Measurements from ENCODE around the gene PRLR. TPM values are rescaled to one million over a fixed set of nuclear protein-coding genes. Genes with fewer than 3 reads are reported as not detected.
"Not testable (repeated sequence)": the region's sequence is repeated elsewhere in the genome, so short reads cannot be mapped to it uniquely, and the experiment has no call there.

PRLR gene
- total RNA-seq, 1 donor from 2014 or later, result 5.7 TPM

DNA sequence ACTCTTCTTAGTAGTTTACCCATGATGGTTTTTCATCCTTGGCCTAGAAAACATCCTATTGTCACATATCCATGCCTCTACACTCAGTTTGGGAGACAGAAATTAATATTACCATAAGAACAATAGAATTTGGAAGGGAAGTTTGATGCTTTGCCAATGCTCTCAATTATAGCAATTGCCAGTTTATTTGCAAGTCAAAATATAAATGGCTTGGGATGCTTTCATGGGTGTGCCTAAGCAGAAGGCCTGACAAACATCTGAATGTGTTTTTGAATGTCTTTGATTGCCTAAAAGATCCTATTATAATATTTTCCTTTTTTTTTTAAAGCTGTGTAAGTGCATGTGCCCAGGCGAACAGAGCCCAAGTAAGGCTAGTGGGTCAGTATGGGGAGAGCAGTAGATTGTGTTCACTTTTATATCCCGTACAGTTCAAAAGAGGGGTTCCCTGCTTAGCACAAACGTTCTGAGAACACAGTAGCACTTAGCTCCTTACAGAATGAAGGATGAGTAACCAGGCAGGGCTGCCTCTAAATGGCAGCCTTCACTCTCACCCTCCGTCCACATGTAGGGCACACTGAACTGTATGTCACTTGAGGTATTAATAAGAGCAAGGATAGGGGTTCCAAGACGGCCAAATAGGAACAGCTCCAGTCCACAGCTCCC lies 126.5 kb downstream of the PRLR start:
- TF ChIP-seq, protein P1, sequence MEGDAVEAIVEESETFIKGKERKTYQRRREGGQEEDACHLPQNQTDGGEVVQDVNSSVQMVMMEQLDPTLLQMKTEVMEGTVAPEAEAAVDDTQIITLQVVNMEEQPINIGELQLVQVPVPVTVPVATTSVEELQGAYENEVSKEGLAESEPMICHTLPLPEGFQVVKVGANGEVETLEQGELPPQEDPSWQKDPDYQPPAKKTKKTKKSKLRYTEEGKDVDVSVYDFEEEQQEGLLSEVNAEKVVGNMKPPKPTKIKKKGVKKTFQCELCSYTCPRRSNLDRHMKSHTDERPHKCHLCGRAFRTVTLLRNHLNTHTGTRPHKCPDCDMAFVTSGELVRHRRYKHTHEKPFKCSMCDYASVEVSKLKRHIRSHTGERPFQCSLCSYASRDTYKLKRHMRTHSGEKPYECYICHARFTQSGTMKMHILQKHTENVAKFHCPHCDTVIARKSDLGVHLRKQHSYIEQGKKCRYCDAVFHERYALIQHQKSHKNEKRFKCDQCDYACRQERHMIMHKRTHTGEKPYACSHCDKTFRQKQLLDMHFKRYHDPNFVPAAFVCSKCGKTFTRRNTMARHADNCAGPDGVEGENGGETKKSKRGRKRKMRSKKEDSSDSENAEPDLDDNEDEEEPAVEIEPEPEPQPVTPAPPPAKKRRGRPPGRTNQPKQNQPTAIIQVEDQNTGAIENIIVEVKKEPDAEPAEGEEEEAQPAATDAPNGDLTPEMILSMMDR (IDR thresholded peaks at IDR 0.05; ENCODE audit: unreplicated experiment), result no peak
- Mint-ChIP-seq H3K4me1 (ENCODE audit: low read depth) (peaks cover 3% of the 10 kb centered on the region), H3K36me3 (ENCODE audit: insufficient read depth) (no peaks in the 10 kb centered on the region), H3K27me3 (no peaks in the 10 kb centered on the region), H3K9me3 (ENCODE audit: low read depth) (peaks cover 11% of the 10 kb centered on the region), H3K27ac (no peak overlapping the region), H3K4me3 (ENCODE audit: low read depth) (no peak overlapping the region)
- no peak for DNase-seq (ENCODE audit: low spot score, unreplicated experiment)

DNA sequence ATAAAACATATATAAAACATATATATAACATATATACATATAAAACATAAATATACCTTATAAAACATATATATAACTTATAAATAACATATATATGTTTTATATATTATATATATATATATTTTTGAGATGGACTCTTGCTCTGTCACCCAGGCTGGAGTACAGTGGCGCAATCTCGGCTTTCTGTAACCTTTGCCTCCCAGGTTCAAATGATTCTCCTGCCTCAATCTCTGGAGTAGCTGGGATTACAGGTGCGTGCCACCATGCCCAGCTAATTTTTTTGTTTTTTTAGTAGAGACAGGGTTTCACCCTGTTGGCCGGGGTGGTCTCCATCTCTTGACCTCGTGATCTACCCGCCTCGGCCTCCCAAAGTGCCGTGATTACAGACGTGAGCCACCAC lies 128.6 kb downstream of the PRLR start:
- H3K4me3 Mint-ChIP-seq (ENCODE audit: low read depth); H3K9me3 Mint-ChIP-seq (ENCODE audit: low read depth); H3K4me1 Mint-ChIP-seq (ENCODE audit: low read depth); DNase-seq (ENCODE audit: low spot score, unreplicated experiment); H3K36me3 Mint-ChIP-seq (ENCODE audit: insufficient read depth); H3K27me3 Mint-ChIP-seq; H3K27ac Mint-ChIP-seq: not testable (repeated sequence)

DNA sequence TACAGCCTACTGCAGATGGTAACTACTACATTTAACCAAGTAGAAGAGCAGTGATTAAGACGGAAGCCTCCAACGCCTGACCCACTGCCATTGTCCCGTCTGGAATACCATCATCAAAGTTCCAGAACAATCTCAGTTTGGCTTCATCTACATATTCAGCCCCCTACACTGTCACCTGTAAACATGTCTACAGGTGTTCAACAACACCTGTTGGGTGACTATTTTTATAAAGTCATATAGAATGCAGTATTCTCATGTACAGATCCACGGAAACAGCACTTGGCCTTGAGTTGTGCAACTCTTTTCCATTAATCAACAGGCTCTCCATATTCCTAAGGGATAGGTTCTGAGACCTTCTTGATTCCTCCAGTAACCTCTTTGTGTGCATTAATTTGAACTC lies 129.3 kb downstream of the PRLR start:
- no peak for DNase-seq (ENCODE audit: low spot score, unreplicated experiment)
- H3K27ac Mint-ChIP-seq, result no peak overlapping the region
- TF ChIP-seq, protein P1 (IDR thresholded peaks at IDR 0.05; ENCODE audit: unreplicated experiment), result no peak
- H3K36me3 Mint-ChIP-seq (ENCODE audit: insufficient read depth), result no peaks in the 10 kb centered on the region
- peaks cover 3% of the 10 kb centered on the region for H3K9me3 Mint-ChIP-seq (ENCODE audit: low read depth)
- peaks cover 3% of the 10 kb centered on the region for H3K4me1 Mint-ChIP-seq (ENCODE audit: low read depth)
- H3K4me3 Mint-ChIP-seq (ENCODE audit: low read depth), result no peak overlapping the region
- H3K27me3 Mint-ChIP-seq, result no peaks in the 10 kb centered on the region

DNA sequence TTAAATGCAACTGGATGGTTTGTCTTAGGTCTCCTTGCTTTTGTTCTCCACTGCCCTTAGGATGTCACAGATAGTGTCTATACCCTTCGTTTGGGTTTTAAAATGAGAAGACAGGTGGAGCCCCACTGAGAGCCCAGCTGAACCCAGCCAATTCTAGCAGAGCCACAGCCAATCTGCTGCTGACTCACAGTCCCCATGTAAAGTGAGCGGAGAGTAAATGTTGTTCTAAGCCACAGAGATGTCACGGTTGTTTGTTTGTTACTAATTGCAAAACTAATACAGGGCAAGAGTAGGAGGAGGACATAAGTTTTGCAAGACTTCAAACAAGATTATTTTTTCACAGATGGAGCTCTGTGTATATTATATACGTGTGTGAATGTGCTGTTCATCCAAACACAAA lies 132.1 kb downstream of the PRLR start:
- TF ChIP-seq, protein P1 (IDR thresholded peaks at IDR 0.05; ENCODE audit: unreplicated experiment), result no peak
- Mint-ChIP-seq H3K27me3 (no peaks in the 10 kb centered on the region), H3K36me3 (ENCODE audit: insufficient read depth) (no peaks in the 10 kb centered on the region), H3K27ac (no peak overlapping the region), H3K4me1 (ENCODE audit: low read depth) (no peaks in the 10 kb centered on the region), H3K9me3 (ENCODE audit: low read depth) (no peaks in the 10 kb centered on the region), H3K4me3 (ENCODE audit: low read depth) (no peak overlapping the region)
- DNase-seq (ENCODE audit: low spot score, unreplicated experiment), result no peak

DNA sequence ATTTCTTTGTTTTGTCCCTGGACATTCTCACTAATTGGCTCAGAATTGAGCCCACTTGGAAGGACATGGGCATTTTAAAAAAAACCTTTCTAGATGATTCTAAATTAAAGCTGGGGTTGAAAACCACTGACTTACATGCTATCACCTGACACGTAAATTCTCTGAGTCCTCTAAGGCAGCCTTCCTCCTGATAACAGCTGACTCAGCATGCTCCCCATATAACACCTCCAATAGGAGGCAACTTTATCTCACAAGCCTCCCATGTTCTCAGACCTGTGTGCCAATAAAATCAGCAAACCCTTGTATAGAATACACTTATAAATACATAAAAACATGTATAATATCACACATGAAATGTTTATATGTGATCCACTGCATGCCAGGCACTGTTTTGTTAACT lies 133.4 kb downstream of the PRLR start:
- no peaks in the 10 kb centered on the region for H3K9me3 Mint-ChIP-seq (ENCODE audit: low read depth)
- no peaks in the 10 kb centered on the region for H3K36me3 Mint-ChIP-seq (ENCODE audit: insufficient read depth)
- H3K4me1 Mint-ChIP-seq (ENCODE audit: low read depth), result no peaks in the 10 kb centered on the region
- TF ChIP-seq, protein P1 (IDR thresholded peaks at IDR 0.05; ENCODE audit: unreplicated experiment), result no peak
- H3K27ac Mint-ChIP-seq, result no peak overlapping the region
- DNase-seq (ENCODE audit: low spot score, unreplicated experiment), result no peak
- H3K27me3 Mint-ChIP-seq, result no peaks in the 10 kb centered on the region
- no peak overlapping the region for H3K4me3 Mint-ChIP-seq (ENCODE audit: low read depth)

DNA sequence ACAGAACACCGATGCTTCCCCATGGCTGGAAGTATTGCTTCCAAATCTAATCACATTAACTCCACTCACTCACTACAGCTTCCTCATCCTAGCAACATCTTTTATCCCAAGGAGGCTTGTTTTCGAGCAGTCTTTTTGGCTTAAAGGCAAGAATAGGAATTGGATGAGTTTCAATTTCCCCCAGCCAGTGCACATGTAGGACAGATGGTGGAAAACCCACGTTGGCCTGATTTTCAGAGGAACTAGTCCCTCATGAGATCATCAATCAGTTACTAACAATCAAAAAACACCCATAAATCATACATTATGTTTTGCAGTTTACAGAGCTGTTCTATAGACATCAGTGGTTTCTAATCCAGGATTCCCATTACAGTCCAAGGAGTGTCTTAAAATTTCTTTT lies 134.1 kb downstream of the PRLR start:
- H3K9me3 Mint-ChIP-seq (ENCODE audit: low read depth), result no peaks in the 10 kb centered on the region
- no peak overlapping the region for H3K4me3 Mint-ChIP-seq (ENCODE audit: low read depth)
- no peak overlapping the region for H3K27ac Mint-ChIP-seq
- no peaks in the 10 kb centered on the region for H3K4me1 Mint-ChIP-seq (ENCODE audit: low read depth)
- no peaks in the 10 kb centered on the region for H3K36me3 Mint-ChIP-seq (ENCODE audit: insufficient read depth)
- DNase-seq (ENCODE audit: low spot score, unreplicated experiment), result no peak
- TF ChIP-seq, protein P1 (IDR thresholded peaks at IDR 0.05; ENCODE audit: unreplicated experiment), result no peak
- no peaks in the 10 kb centered on the region for H3K27me3 Mint-ChIP-seq

All from progenitor cell of endocrine pancreas (in vitro differentiated cells).